IPS-20b (cell line): ENCODE results near the gene STK32A.

ENCODE experiments used
- H3K27ac ChIP-seq: one replicate; pipeline ENCODE4 v1.5.1; 2013; ENCODE audit warnings: low read length
- H3K27me3 ChIP-seq: 2 replicates; pipeline ENCODE4 v1.6.1; 2013; ENCODE audit warnings: mild to moderate bottlenecking, low read length, inconsistent platforms; ENCODE audit not compliant: insufficient read depth
- H3K36me3 ChIP-seq: 2 replicates; pipeline ENCODE4 v1.6.1; 2013; ENCODE audit warnings: low read depth, mild to moderate bottlenecking, inconsistent platforms, low read length, moderate library complexity; ENCODE audit not compliant: insufficient read depth
- H3K4me1 ChIP-seq: 2 replicates; pipeline ENCODE4 v1.6.1; 2013; ENCODE audit warnings: mild to moderate bottlenecking, control low read depth, inconsistent platforms, low read length, moderate library complexity; ENCODE audit not compliant: insufficient read depth
- H3K4me3 ChIP-seq: 2 replicates; pipeline ENCODE4 v1.5.1; 2013; ENCODE audit warnings: mild to moderate bottlenecking, low read length, inconsistent platforms
- H3K9ac ChIP-seq: 2 replicates; pipeline ENCODE4 v1.6.1; 2013; ENCODE audit warnings: low read depth, mild to moderate bottlenecking, inconsistent platforms, low read length, moderate library complexity
- H3K9me3 ChIP-seq: 2 replicates; pipeline ENCODE4 v1.6.1; 2013; ENCODE audit warnings: mild to moderate bottlenecking, low read depth, low read length, inconsistent platforms; ENCODE audit not compliant: insufficient read depth

The STK32A gene

GRCh38 chr5:147436596-147436995, 201.8 kb downstream of the STK32A start:
- Histone ChIP-seq H3K36me3 (peaks cover 72% of the 10 kb centered on the region), H3K27me3 (no peaks in the 10 kb centered on the region), H3K27ac (no peak overlapping the region), H3K4me1 (peaks cover 58% of the 10 kb centered on the region), H3K9ac (no peak overlapping the region), H3K9me3 (no peaks in the 10 kb centered on the region), H3K4me3 (no peak overlapping the region)

DNA sequence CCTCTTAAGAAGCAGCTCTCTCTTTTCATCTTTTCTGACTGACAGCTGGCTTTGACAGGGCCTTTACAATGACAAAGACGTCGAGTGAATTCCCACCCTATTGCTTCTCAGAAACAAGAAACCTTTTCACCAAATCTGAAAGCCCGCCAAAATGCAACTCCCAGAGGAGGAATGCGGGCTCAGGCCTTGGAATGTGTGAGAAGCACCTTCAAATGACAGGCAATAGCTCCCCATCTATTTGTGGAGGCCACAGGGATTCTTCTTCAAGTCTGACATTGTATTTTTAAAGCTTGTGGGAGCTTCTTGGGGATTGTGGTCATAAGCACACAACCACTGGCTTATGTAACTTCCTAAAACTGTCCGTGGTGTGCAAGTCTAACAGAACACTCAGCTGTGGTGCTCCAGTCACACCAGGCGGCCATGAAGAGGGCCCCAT, 202.4 kb downstream of the STK32A start:
- Histone ChIP-seq H3K36me3 (peaks cover 76% of the 10 kb centered on the region), H3K4me1 (peaks cover 58% of the 10 kb centered on the region; the same call in 1 of the 2 replicates), H3K27me3 (no peaks in the 10 kb centered on the region), H3K9ac (no peak overlapping the region), H3K27ac (no peak overlapping the region), H3K4me3 (no peak overlapping the region), H3K9me3 (no peaks in the 10 kb centered on the region)
